Activated CD4-positive, alpha-beta memory T cell treated with anti-CD3 and anti-CD28 coated beads for 36 hours (primary cell): ENCODE data around the gene RASA1. TPM values are rescaled to one million over a fixed set of nuclear protein-coding genes. Genes with fewer than 3 reads are reported as not detected.

ENCODE experiments used
- CTCF ChIA-PET: fragments of 350-600 bp; sonication (Branson Sonifier 250); formaldehyde crosslinking; loops from one replicate; lab custom pipeline; 2021; ENCODE audit warnings: antibody characterized with exemption, inconsistent platforms; lab: Charles Lee
- POLR2A ChIA-PET: fragments of 350-600 bp; sonication (Branson Sonifier 250); formaldehyde crosslinking; loops from one replicate; lab custom pipeline; 2021; ENCODE audit warnings: antibody characterized with exemption; lab: Charles Lee
- DNase-seq: peaks from one replicate; pipeline ENCODE4 v3.0.0-alpha.2; 2020
- H3K27ac Mint-ChIP-seq: one replicate; pipeline ENCODE4 v1.8.0; 2021; ENCODE audit warnings: mixed read lengths
- H3K27me3 Mint-ChIP-seq: one replicate; pipeline ENCODE4 v1.8.0; 2021; ENCODE audit warnings: mixed read lengths
- H3K36me3 Mint-ChIP-seq: one replicate; pipeline ENCODE4 v1.8.0; 2021; ENCODE audit warnings: mixed read lengths
- H3K4me1 Mint-ChIP-seq: one replicate; pipeline ENCODE4 v1.8.0; 2021; ENCODE audit warnings: low read depth, mixed read lengths
- H3K4me3 Mint-ChIP-seq: one replicate; pipeline ENCODE4 v1.8.0; 2021; ENCODE audit warnings: mild to moderate bottlenecking, mixed read lengths
- H3K9me3 Mint-ChIP-seq: one replicate; pipeline ENCODE4 v1.8.0; 2021; ENCODE audit warnings: mixed read lengths
- intact Hi-C: fragments of 100-400 bp; cut with micrococcal nuclease; formaldehyde crosslinking; loops from one replicate; pipeline ENCODE4 v1.15.1; 2023
- total RNA-seq, 2 experiments: library from RNA; stranded (reverse); gene quantifications; one replicate each; pipeline ENCODE4 v1.2.3, GENCODE V29; 2021

The RASA1 gene
- total RNA-seq, 2 experiments from 2014 or later: 25.1 to 25.4 TPM

GRCh38 chr5:87327998-87328397, 60.3 kb downstream of the RASA1 start:
- peaks cover 46% of the 10 kb centered on the region for H3K4me1 Mint-ChIP-seq

GRCh38 chr5:87329114-87329513, 61.4 kb downstream of the RASA1 start:
- Mint-ChIP-seq H3K36me3 (peaks cover 9% of the 10 kb centered on the region), H3K9me3 (peaks cover 3% of the 10 kb centered on the region), H3K4me3 (no peak overlapping the region), H3K27ac (no peak overlapping the region), H3K27me3 (no peaks in the 10 kb centered on the region), H3K4me1 (peaks cover 38% of the 10 kb centered on the region)
- ChIA-PET CTCF (no interaction called here), POLR2A (no interaction called here)
- no peak for DNase-seq
- intact Hi-C loops: no loop called here

More at GRCh38 chr5:87327998-87328397, 60.3 kb downstream of the RASA1 start:
- H3K27ac Mint-ChIP-seq: no peak overlapping the region
- POLR2A ChIA-PET: no interaction called here
- intact Hi-C loops: no loop called here
- H3K4me3 Mint-ChIP-seq: no peak overlapping the region
- H3K27me3 Mint-ChIP-seq: no peaks in the 10 kb centered on the region
- CTCF ChIA-PET: no interaction called here
- peaks cover 3% of the 10 kb centered on the region for H3K36me3 Mint-ChIP-seq
- peaks cover 3% of the 10 kb centered on the region for H3K9me3 Mint-ChIP-seq
- no peak for DNase-seq

- peaks cover 17% of the 10 kb centered on the region for H3K4me1 Mint-ChIP-seq
- H3K9me3 Mint-ChIP-seq: no peaks in the 10 kb centered on the region
- POLR2A ChIA-PET: no interaction called here
- CTCF ChIA-PET: interaction anchor here (1.4 kb wide), 1 partner anchor 9 kb away, joined by 4 read pairs; no protein-coding TSS in a partner anchor
- H3K36me3 Mint-ChIP-seq: peaks cover 42% of the 10 kb centered on the region
- no peak overlapping the region for H3K4me3 Mint-ChIP-seq
- DNase-seq: no peak
- peak overlapping the region; percentile 73 for H3K27ac Mint-ChIP-seq
- intact Hi-C loops: loop anchor here (1.0 to 2.0 kb wide), 4 partner anchors 43 to 223 kb away; partner anchors contain the start of gene RASA1
- no peaks in the 10 kb centered on the region for H3K27me3 Mint-ChIP-seq
Observed at GRCh38 chr5:87339986-87340385, 72.3 kb downstream of the RASA1 start.

GRCh38 chr5:87340716-87341115, 73.0 kb downstream of the RASA1 start:
- peak overlapping the region; percentile 47 for H3K4me3 Mint-ChIP-seq
- POLR2A ChIA-PET: no interaction called here
- H3K9me3 Mint-ChIP-seq: no peaks in the 10 kb centered on the region
- CTCF ChIA-PET: interaction anchor here (1.4 kb wide), 1 partner anchor 8 kb away, joined by 4 read pairs; no protein-coding TSS in a partner anchor
- peaks cover 17% of the 10 kb centered on the region for H3K4me1 Mint-ChIP-seq
- peaks cover 38% of the 10 kb centered on the region for H3K36me3 Mint-ChIP-seq
- DNase-seq: no peak
- intact Hi-C loops: loop anchor here (1.0 to 2.0 kb wide), 4 partner anchors 44 to 223 kb away; partner anchors contain the start of gene RASA1
- peak overlapping the region; percentile 73 for H3K27ac Mint-ChIP-seq
- H3K27me3 Mint-ChIP-seq: no peaks in the 10 kb centered on the region

GRCh38 chr5:87347272-87347671, 79.6 kb downstream of the RASA1 start:
- peaks cover 6% of the 10 kb centered on the region for H3K4me1 Mint-ChIP-seq
- no peak overlapping the region for H3K4me3 Mint-ChIP-seq
- H3K27me3 Mint-ChIP-seq: no peaks in the 10 kb centered on the region
- H3K9me3 Mint-ChIP-seq: no peaks in the 10 kb centered on the region
- DNase-seq: no peak
- H3K36me3 Mint-ChIP-seq: peaks cover 26% of the 10 kb centered on the region
- H3K27ac Mint-ChIP-seq: no peak overlapping the region
- intact Hi-C loops: no loop called here
- POLR2A ChIA-PET: interaction anchor here (0.7 kb wide), 1 partner anchor 79 kb away, joined by 3 read pairs; no protein-coding TSS in a partner anchor
- CTCF ChIA-PET: interaction anchor here (0.7 to 1.3 kb wide), 2 partner anchors 17 to 53 kb away, joined by 3 to 5 read pairs; no protein-coding TSS in a partner anchor

- POLR2A ChIA-PET: no interaction called here
- Mint-ChIP-seq H3K27me3 (no peaks in the 10 kb centered on the region), H3K4me1 (peaks cover 6% of the 10 kb centered on the region), H3K27ac (no peak overlapping the region), H3K36me3 (peaks cover 22% of the 10 kb centered on the region), H3K9me3 (no peaks in the 10 kb centered on the region), H3K4me3 (no peak overlapping the region)
- intact Hi-C loops: no loop called here
- DNase-seq: no peak
- CTCF ChIA-PET: interaction anchor here (0.7 kb wide), 1 partner anchor 18 kb away, joined by 3 read pairs; no protein-coding TSS in a partner anchor
Observed at GRCh38 chr5:87347841-87348240, 80.2 kb downstream of the RASA1 start.

- no peak for DNase-seq
- ChIA-PET CTCF (interaction anchor here (1.4 kb wide), 1 partner anchor 46 kb away, joined by 5 read pairs; no protein-coding TSS in a partner anchor), POLR2A (no interaction called here)
- intact Hi-C loops: no loop called here
- Mint-ChIP-seq H3K36me3 (peaks cover 29% of the 10 kb centered on the region), H3K27me3 (no peaks in the 10 kb centered on the region), H3K4me1 (peaks cover 19% of the 10 kb centered on the region), H3K4me3 (no peak overlapping the region), H3K9me3 (no peaks in the 10 kb centered on the region), H3K27ac (no peak overlapping the region)
Observed at GRCh38 chr5:87354496-87354895, 86.8 kb downstream of the RASA1 start.

- intact Hi-C loops: no loop called here
- DNase-seq: no peak
Observed at GRCh38 chr5:87359106-87359505, 91.4 kb downstream of the RASA1 start.

GRCh38 chr5:87360132-87360531, 92.4 kb downstream of the RASA1 start:
- DNase-seq: no peak
- peaks cover 12% of the 10 kb centered on the region for H3K4me1 Mint-ChIP-seq
- H3K27me3 Mint-ChIP-seq: no peaks in the 10 kb centered on the region
- intact Hi-C loops: no loop called here
- CTCF ChIA-PET: no interaction called here
- POLR2A ChIA-PET: no interaction called here
- no peak overlapping the region for H3K4me3 Mint-ChIP-seq
- H3K27ac Mint-ChIP-seq: no peak overlapping the region
- peaks cover 24% of the 10 kb centered on the region for H3K36me3 Mint-ChIP-seq
- H3K9me3 Mint-ChIP-seq: no peaks in the 10 kb centered on the region

More at GRCh38 chr5:87359106-87359505, 91.4 kb downstream of the RASA1 start:
- Mint-ChIP-seq H3K4me3 (no peak overlapping the region), H3K27ac (no peak overlapping the region), H3K36me3 (peaks cover 25% of the 10 kb centered on the region), H3K4me1 (peaks cover 19% of the 10 kb centered on the region), H3K9me3 (no peaks in the 10 kb centered on the region), H3K27me3 (no peaks in the 10 kb centered on the region)
- POLR2A ChIA-PET: interaction anchor here (0.6 kb wide), 1 partner anchor 240 kb away, joined by 5 read pairs; no protein-coding TSS in a partner anchor
- CTCF ChIA-PET: no interaction called here

GRCh38 chr5:87361031-87361445, 93.4 kb downstream of the RASA1 start:
- no peak overlapping the region for H3K27ac Mint-ChIP-seq
- CTCF ChIA-PET: no interaction called here
- no peak for DNase-seq
- POLR2A ChIA-PET: no interaction called here
- no peak overlapping the region for H3K4me3 Mint-ChIP-seq
- intact Hi-C loops: no loop called here
- H3K9me3 Mint-ChIP-seq: no peaks in the 10 kb centered on the region
- peaks cover 12% of the 10 kb centered on the region for H3K4me1 Mint-ChIP-seq
- no peaks in the 10 kb centered on the region for H3K27me3 Mint-ChIP-seq
- H3K36me3 Mint-ChIP-seq: peaks cover 21% of the 10 kb centered on the region

GRCh38 chr5:87361536-87362213, 94.0 kb downstream of the RASA1 start:
- H3K9me3 Mint-ChIP-seq: no peaks in the 10 kb centered on the region
- no peak overlapping the region for H3K4me3 Mint-ChIP-seq
- intact Hi-C loops: no loop called here
- DNase-seq: no peak
- peaks cover 23% of the 10 kb centered on the region for H3K36me3 Mint-ChIP-seq
- ChIA-PET POLR2A (no interaction called here), CTCF (interaction anchor here (1.9 kb wide), 1 partner anchor 38 kb away, joined by 4 read pairs; no protein-coding TSS in a partner anchor)
- peaks cover 12% of the 10 kb centered on the region for H3K4me1 Mint-ChIP-seq
- H3K27ac Mint-ChIP-seq: no peak overlapping the region
- no peaks in the 10 kb centered on the region for H3K27me3 Mint-ChIP-seq

GRCh38 chr5:87367243-87367642, 99.6 kb downstream of the RASA1 start:
- intact Hi-C loops: no loop called here
- ChIA-PET POLR2A (no interaction called here), CTCF (no interaction called here)
- Mint-ChIP-seq H3K9me3 (no peaks in the 10 kb centered on the region), H3K27me3 (no peaks in the 10 kb centered on the region), H3K4me3 (no peak overlapping the region), H3K4me1 (peaks cover 2% of the 10 kb centered on the region), H3K36me3 (peaks cover 23% of the 10 kb centered on the region), H3K27ac (no peak overlapping the region)
- no peak for DNase-seq
